KMS-11 (cell line): Measurements from ENCODE around the gene ENGASE.

Experiments
- H2AFZ ChIP-seq: fragments of 200-600 bp; sonication (generic); 2 replicates; pipeline ENCODE4 v1.6.1; 2016; ENCODE audit warnings: antibody characterized with exemption, mixed run types, low read depth
- H3K27ac ChIP-seq: fragments of 200-600 bp; sonication (generic); 2 replicates; pipeline ENCODE4 v1.6.1; 2016; ENCODE audit warnings: mild to moderate bottlenecking, mixed run types
- H3K27me3 ChIP-seq: fragments of 200-600 bp; sonication (generic); 2 replicates; pipeline ENCODE4 v1.6.1; 2017; ENCODE audit warnings: mild to moderate bottlenecking, low read depth, mixed run types, moderate library complexity; ENCODE audit not compliant: insufficient read depth
- H3K36me3 ChIP-seq: fragments of 200-600 bp; sonication (generic); 2 replicates; pipeline ENCODE4 v1.6.1; 2017; ENCODE audit warnings: mild to moderate bottlenecking, mixed run types; ENCODE audit not compliant: insufficient read depth
- H3K4me1 ChIP-seq: fragments of 200-600 bp; sonication (generic); 2 replicates; pipeline ENCODE4 v1.6.1; 2016; ENCODE audit warnings: mild to moderate bottlenecking, low read depth, mixed run types; ENCODE audit not compliant: poor library complexity, severe bottlenecking
- H3K4me2 ChIP-seq: fragments of 200-600 bp; sonication (generic); 2 replicates; pipeline ENCODE4 v1.7.0; 2016; ENCODE audit warnings: mild to moderate bottlenecking, mixed run types
- H3K4me3 ChIP-seq: fragments of 200-600 bp; sonication (generic); IDR thresholded peaks from 2 replicates; pipeline ENCODE4 v1.6.1; 2017; ENCODE audit warnings: low read depth, low read length, mixed read lengths; ENCODE audit not compliant: insufficient read depth
- H3K79me2 ChIP-seq: fragments of 200-600 bp; sonication (generic); 2 replicates; pipeline ENCODE4 v1.6.1; 2016; ENCODE audit warnings: low read depth, mixed run types; ENCODE audit not compliant: insufficient read depth
- H3K9ac ChIP-seq: fragments of 200-600 bp; sonication (generic); 2 replicates; pipeline ENCODE4 v1.6.1; 2016; ENCODE audit warnings: mild to moderate bottlenecking, mixed run types
- H4K20me1 ChIP-seq: fragments of 200-600 bp; sonication (generic); 2 replicates; pipeline ENCODE4 v1.6.1; 2016; ENCODE audit warnings: mild to moderate bottlenecking, mixed run types; ENCODE audit not compliant: insufficient read depth
- TF ChIP-seq, protein P1 (sequence below): fragments of 200-600 bp; sonication (generic); conservative IDR thresholded peaks from 2 replicates; pipeline ENCODE4 v1.6.1; 2017; ENCODE audit warnings: low read depth, mild to moderate bottlenecking, antibody characterized with exemption, low read length, moderate library complexity, mixed read lengths

Gene ENGASE

DNA sequence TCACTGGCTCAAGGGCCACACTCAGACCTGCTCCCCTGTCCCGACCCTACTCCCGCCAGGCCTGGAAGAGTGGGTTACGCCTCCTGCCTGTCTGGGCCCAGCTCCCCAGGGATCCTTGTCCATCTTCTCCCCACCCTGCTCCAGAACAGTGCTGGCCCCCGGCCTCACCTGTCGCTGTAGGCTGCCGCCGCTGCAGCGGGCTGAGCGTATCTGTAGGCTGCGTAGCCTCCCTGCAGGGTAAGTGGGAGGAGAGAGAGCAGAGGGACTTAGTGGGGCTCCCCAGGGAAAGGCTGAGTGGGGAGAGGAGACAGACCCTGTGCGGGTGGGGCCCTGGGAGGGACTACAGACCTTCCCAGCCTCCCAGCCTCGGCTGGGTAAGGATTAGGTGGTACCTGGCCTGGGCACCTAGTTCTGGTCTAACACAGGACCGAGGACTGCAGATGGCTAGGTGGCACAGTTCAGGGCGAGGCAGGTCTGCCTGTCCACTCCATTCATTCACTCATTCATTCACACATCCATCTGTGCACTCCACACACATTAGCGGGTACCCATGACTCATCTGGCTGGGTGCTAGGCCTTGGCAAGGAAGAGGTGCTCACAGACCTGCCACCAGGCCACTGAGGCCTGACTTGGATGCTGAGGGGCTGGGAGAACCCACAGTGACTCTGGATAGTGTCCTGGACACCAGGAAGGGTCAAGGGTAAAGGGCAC, 20.9 kb downstream of the ENGASE start:
- no peak overlapping the region for H3K4me3 ChIP-seq
- H4K20me1 ChIP-seq = no peaks in the 10 kb centered on the region
- H3K79me2 ChIP-seq = no peaks in the 10 kb centered on the region
- no peak overlapping the region for H3K27ac ChIP-seq
- TF ChIP-seq, protein P1, sequence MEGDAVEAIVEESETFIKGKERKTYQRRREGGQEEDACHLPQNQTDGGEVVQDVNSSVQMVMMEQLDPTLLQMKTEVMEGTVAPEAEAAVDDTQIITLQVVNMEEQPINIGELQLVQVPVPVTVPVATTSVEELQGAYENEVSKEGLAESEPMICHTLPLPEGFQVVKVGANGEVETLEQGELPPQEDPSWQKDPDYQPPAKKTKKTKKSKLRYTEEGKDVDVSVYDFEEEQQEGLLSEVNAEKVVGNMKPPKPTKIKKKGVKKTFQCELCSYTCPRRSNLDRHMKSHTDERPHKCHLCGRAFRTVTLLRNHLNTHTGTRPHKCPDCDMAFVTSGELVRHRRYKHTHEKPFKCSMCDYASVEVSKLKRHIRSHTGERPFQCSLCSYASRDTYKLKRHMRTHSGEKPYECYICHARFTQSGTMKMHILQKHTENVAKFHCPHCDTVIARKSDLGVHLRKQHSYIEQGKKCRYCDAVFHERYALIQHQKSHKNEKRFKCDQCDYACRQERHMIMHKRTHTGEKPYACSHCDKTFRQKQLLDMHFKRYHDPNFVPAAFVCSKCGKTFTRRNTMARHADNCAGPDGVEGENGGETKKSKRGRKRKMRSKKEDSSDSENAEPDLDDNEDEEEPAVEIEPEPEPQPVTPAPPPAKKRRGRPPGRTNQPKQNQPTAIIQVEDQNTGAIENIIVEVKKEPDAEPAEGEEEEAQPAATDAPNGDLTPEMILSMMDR = no peak
- H3K4me2 ChIP-seq = no peak overlapping the region
- no peak overlapping the region for H3K9ac ChIP-seq
- H3K27me3 ChIP-seq = peaks cover 88% of the 10 kb centered on the region
- no peak overlapping the region for H2AFZ ChIP-seq
- H3K36me3 ChIP-seq = no peaks in the 10 kb centered on the region
- H3K4me1 ChIP-seq = peaks cover 12% of the 10 kb centered on the region

DNA sequence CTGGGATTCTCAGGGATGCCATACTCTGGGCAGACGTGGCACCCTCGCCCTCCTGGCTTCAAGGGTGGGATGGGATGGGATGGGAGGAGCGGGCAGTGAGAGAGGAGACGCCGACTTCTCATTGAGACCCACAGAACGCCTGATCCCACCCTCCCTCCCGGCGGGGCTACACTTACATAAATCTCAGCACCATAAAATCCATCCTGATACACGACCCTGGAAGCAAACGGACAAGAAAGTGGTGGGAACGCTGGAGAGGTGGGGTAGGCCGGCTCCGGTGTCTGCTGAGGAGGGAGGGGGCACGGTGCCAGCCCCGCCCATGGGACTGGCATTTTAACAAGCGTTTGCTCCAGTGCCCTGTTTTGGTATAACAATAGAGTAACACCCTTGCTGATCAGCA, 21.9 kb downstream of the ENGASE start:
- TF ChIP-seq, protein P1 = no peak
- no peaks in the 10 kb centered on the region for H3K36me3 ChIP-seq
- no peak overlapping the region for H3K4me3 ChIP-seq
- H3K4me1 ChIP-seq = peaks cover 8% of the 10 kb centered on the region
- H3K4me2 ChIP-seq = no peak overlapping the region
- no peak overlapping the region for H3K27ac ChIP-seq
- no peaks in the 10 kb centered on the region for H3K79me2 ChIP-seq
- no peaks in the 10 kb centered on the region for H4K20me1 ChIP-seq
- H3K9ac ChIP-seq = no peak overlapping the region
- no peak overlapping the region for H2AFZ ChIP-seq
- peaks cover 97% of the 10 kb centered on the region for H3K27me3 ChIP-seq

DNA sequence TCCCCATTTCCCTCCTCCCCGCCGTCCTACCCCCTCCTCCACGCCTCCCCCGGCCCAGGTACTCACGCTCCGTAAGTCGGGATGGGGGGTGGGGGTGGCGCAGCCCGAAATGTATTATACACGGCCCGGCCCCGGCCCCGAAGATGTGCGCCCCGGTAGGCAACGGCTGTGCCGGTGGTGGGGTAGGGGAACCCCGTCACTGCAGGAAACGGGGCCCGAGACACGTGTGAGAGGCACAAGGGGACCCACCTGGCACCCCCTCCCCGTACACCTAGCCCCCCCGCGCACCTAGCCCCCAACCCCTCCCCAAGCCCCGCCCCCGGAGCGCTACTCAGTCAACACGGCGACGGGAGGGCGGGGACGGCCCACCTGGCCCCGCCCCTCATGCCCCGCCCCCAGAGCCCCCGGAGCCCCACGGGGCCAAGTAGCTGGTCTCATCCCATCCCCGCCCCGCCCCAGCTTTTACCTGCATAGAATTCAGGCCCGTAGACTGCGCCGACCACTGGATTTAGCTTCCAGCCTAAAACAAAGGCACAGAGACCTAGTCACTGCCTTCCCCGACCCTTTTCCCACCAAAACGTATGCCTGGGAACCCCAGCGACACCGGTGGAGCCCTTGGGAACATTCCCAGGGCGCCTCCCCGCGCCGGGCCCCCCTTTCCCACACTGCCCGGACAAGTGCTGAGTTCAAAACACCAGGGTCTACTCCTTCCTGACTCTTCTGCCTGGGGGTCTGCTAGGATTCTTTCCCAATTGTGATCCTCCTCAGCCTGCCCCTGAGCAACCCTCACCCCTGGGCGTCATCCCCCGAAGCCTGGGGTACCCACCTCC, 22.8 kb downstream of the ENGASE start:
- TF ChIP-seq, protein P1 = no peak
- Histone ChIP-seq H3K36me3 (no peaks in the 10 kb centered on the region), H4K20me1 (no peaks in the 10 kb centered on the region), H3K4me1 (peaks cover 8% of the 10 kb centered on the region), H2AFZ (no peak overlapping the region), H3K27ac (no peak overlapping the region), H3K9ac (no peak overlapping the region), H3K27me3 (peaks cover 97% of the 10 kb centered on the region), H3K79me2 (no peaks in the 10 kb centered on the region), H3K4me3 (no peak overlapping the region), H3K4me2 (no peak overlapping the region)

DNA sequence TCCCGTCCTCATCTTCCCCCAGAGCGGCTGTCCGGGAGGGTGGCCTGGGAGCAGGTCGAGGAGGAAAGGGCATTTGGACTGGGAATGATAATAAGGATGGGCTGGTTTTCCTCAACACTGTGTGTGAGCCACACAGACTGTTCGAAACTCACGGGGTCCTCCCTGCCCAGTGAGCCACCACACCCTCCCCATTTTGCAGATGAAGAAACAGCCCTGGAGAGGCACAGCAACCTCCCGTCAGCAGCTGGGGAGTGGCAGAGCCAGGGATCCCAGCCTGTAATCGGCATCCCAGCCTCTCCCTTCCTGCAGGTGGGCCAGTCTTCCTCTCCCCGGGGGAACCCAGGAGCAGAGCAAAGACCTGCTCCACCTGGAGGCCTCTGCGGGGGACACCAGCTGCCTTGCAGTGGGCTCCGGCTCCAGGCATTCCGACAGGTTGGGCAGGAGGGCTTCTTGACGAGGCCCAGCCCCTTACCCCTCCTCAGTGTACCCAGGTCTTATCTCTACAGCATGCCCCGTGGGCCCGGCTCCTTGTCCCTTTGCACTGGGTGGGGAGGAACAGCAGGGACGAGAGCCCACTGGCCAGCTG, 23.8 kb downstream of the ENGASE start:
- H3K36me3 ChIP-seq = no peaks in the 10 kb centered on the region
- no peak overlapping the region for H3K4me3 ChIP-seq
- no peak overlapping the region for H3K27ac ChIP-seq
- no peaks in the 10 kb centered on the region for H3K79me2 ChIP-seq
- peaks cover 97% of the 10 kb centered on the region for H3K27me3 ChIP-seq
- TF ChIP-seq, protein P1 = no peak
- H2AFZ ChIP-seq = no peak overlapping the region
- H3K4me1 ChIP-seq = peaks cover 3% of the 10 kb centered on the region
- no peak overlapping the region for H3K9ac ChIP-seq
- H4K20me1 ChIP-seq = no peaks in the 10 kb centered on the region
- H3K4me2 ChIP-seq = no peak overlapping the region
